Stimulated activated CD8-positive, alpha-beta memory T cell treated with anti-CD3 and anti-CD28 coated beads, Interleukin-4, amount 100 ng/mL, for 48 hours (primary cell): Measurements from ENCODE around the gene MRPL20.
A peak's percentile ranks its signal among the peaks of the same experiment; 100 is the strongest.
"Not testable (repeated sequence)": the region's sequence is repeated elsewhere in the genome, so short reads cannot be mapped to it uniquely, and the experiment has no call there.

Experiments
- DNase-seq: peaks from one replicate; pipeline ENCODE4 v3.0.0-alpha.2; 2020

Gene MRPL20

GRCh38 chr1:1406821-1407635 lies at the start of gene MRPL20:
Gene MRPL20 (minus strand): TSS chr1:1407293. CDS start chr1:1407217, 76 bp downstream.
- peak; percentile 97 for DNase-seq

GRCh38 chr1:1456683-1457255 lies 49.7 kb upstream of the MRPL20 start:
- DNase-seq = not testable (repeated sequence)

- DNase-seq = not testable (repeated sequence)
Measured at GRCh38 chr1:1455934-1456333, 48.8 kb upstream of the MRPL20 start.

GRCh38 chr1:1455366-1455884 lies 48.3 kb upstream of the MRPL20 start:
- DNase-seq = no peak

GRCh38 chr1:1454286-1455056 lies 47.4 kb upstream of the MRPL20 start:
- not testable (repeated sequence) for DNase-seq

GRCh38 chr1:1452882-1453281 lies 45.8 kb upstream of the MRPL20 start:
- DNase-seq = no peak

- DNase-seq = not testable (repeated sequence)
Measured at GRCh38 chr1:1452365-1452739, 45.3 kb upstream of the MRPL20 start.

- DNase-seq = no peak
Measured at GRCh38 chr1:1451696-1452364, 44.7 kb upstream of the MRPL20 start.

GRCh38 chr1:1450616-1451015 lies 43.5 kb upstream of the MRPL20 start:
- not testable (repeated sequence) for DNase-seq

- no peak for DNase-seq
Measured at GRCh38 chr1:1449099-1449739, 42.1 kb upstream of the MRPL20 start, which contains the start of gene ATAD3C. Gene ATAD3C (plus strand): TSS chr1:1449689. CDS start chr1:1450684, 995 bp downstream.

- DNase-seq = not testable (repeated sequence)
Measured at GRCh38 chr1:1446631-1447030, 39.5 kb upstream of the MRPL20 start.

GRCh38 chr1:1442069-1442770 lies 35.1 kb upstream of the MRPL20 start:
- no peak for DNase-seq

GRCh38 chr1:1441002-1441888 lies 34.2 kb upstream of the MRPL20 start:
- peak; percentile 84 for DNase-seq

- no peak for DNase-seq
Measured at GRCh38 chr1:1440262-1441001, 33.3 kb upstream of the MRPL20 start.

- DNase-seq = no peak
Measured at GRCh38 chr1:1439546-1440261, 32.6 kb upstream of the MRPL20 start.

- no peak for DNase-seq
Measured at GRCh38 chr1:1438531-1439381, 31.7 kb upstream of the MRPL20 start.

- no peak for DNase-seq
Measured at GRCh38 chr1:1437904-1438376, 30.8 kb upstream of the MRPL20 start.
